GM18505 (cell line): ENCODE measurements around the gene FBXW11.

Experiments
- ATAC-seq: cut with Tn5 transposase; IDR thresholded peaks from one replicate; pipeline ENCODE4 v1.9.1; 2021; ENCODE audit not compliant: unreplicated experiment
- POLR2A ChIP-seq: IDR thresholded peaks from 4 replicates; pipeline ENCODE4 v1.6.1; 2011; ENCODE audit warnings: borderline replicate concordance; ENCODE audit not compliant: insufficient read depth, insufficient read length; ENCODE audit errors: extremely low read depth

The FBXW11 gene

DNA sequence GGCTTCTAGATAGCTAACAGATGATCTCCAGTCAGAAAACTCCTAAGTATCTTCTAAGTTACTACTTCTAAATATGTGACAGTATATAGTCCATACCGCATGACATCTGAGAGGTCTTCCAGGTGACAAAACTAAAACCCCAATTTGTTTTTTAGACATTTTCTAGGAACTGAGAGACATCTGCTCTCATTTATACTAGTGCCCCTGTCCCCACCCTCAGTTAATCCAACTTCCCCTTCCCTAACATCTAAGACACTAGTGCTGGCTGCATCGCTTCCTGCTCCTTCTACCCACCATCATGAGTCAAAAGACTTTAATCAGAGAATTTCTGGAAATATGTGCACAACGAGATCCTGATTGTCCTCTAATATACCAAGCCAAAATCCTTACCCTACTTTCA, 37.9 kb downstream of the FBXW11 start:
- ATAC-seq: no peak
- no peak for TF ChIP-seq POLR2A

DNA sequence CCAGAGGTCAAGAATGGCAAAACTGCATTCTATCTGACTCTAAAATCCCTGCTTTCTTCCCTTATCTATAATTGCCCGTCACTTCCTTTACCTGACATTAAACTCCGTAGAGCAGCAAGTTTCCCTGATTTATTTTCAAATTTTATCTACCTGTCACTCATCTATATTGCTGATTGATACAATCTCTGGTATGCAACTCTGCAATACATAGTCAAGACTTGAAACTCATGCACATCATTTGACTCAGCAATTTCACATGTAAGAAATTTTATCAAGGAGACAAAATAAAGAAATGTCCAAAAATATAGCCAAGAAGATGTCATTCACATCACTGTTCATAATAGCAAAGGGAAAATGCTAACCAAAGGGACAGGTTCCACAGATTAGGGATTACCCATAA, 39.5 kb downstream of the FBXW11 start:
- no peak for ATAC-seq
- no peak for TF ChIP-seq POLR2A

DNA sequence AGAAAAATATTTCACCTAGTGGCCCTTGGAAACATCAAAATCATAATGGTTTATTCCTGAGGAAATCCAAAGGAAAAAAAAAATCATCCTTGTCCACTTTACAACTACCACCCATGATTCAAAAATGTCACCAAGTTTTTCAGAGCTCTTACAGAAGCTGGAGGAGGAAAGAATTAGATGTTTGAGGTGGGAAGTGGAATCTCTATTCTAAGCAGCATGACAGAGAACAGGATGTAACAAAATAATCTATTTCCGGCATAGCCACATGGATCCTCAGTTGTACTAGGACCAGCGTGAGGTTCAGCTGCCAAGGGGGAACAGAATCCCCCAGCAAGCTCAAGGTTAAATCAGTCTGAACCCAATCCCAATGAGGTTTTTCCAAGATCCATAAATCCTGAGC, 40.2 kb downstream of the FBXW11 start:
- no peak for ATAC-seq
- no peak for TF ChIP-seq POLR2A

DNA sequence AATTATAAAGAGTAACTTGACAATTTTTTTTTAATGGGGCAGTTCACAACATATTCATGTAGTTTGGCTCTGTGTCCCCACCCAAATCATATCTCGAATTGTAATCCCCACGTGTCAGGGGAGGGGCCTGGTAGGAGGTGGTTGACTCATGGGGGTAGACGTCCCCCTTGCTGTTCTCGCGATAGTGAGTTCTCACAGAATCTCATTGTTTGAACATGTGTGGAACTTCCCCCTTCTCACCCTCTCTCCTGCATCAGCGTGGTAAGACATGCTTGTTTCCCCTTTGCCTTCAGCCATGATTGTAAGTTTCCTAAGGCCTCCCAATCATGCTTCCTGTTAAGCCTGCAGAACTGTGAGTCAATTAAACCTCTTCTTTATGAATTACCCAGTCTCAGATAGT, 40.7 kb downstream of the FBXW11 start:
- no peak for TF ChIP-seq POLR2A

DNA sequence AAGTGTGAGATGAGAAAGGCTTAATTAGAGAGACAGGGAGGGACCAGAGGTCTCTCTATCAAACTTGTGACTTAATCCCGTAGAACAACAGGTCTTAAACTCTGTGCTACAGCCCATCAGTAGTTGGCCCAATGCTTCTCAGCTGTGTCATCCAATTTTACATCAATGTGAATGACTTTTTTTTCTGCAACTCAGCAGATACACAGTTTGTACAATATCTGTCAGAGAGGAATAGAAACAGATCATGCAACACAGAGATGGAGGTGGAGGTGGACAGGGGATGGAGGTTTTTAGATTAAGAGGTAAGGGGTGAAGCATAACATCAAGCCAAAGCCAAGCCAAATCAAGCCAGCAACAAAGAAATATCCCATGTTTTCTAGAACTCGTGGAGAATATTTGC, 43.0 kb downstream of the FBXW11 start:
- TF ChIP-seq POLR2A: no peak
- ATAC-seq: no peak

More for the DNA sequence above, 40.7 kb downstream of the FBXW11 start:
- no peak for ATAC-seq

DNA sequence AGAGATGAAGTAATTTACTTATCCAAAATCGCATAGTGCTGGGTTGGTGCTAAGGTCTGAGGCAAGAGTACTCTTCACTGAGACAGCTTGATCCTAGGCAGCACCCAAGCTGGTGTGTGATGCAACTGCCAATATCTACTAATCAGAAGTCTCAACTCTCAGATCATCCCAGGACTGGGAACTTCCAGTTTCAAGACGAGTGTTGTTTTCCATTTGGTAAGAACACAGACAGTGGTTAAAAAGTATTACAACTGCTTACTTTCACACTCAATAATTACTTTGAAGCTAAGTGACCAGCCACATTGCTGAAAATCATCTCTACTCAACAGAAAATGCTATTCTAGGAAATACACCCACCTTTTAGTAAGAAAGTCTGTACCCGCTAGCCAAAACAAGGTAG, 45.3 kb downstream of the FBXW11 start:
- peak; percentile 69 for ATAC-seq
- no peak for TF ChIP-seq POLR2A

DNA sequence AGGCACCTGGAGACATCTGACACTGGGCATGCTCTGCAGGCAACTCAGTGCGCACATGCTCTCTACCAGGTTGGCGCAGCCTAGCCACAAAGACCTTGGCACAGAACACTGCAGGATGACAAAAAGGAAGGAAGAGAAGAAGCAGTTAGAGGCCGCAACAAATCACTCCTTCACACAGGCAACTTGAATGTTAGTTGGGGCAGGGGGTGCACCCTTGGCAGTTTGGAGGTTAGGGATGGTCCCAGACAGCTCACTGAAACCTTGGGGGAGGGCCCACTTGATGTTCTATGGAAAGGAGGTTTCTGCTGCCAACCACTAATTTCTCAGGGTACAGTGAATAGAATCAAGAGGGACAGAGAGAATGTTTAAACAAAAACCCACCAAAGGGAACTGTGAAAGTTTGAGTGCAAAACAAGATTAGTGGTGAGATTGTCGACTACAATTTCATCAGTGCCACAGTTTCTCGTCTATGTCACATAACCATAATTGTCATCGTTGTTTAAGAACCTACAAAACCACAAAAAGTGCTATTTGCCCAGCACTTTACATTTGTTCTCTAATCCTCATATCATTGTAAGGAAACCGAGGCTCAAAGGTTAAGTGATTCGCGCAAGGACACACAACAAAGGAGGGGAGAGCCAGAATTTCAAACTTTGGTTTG, 48.7 kb downstream of the FBXW11 start:
- TF ChIP-seq POLR2A: no peak
- ATAC-seq: no peak

DNA sequence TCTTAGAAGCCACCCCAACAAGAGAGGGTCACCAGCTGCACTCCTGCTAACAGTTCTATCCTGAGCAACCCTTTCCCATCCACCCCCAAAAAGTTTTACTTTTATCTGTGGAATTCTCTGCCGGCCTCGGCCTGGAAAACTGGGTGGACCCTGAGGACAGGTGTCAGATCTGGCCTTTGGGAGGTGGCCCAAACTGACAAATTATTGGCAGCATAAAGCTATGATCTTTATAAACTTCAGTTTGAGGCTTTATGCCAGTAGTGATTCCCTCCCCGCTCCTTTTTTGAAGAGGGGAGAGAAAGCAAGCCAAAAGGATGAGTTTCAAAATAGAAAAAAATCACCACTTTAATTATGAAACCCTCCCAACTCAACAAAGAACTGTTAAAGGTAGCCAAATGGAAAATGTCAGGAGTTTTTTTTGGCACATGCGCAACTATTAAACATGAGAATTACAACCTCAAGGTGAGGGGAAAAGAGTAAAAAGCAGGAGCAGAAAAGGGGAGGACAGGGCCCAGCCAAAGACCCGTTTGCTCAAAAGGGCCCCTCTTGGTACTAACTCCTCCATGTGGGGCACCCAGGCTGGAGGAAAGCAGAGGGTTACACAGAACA, 49.4 kb downstream of the FBXW11 start:
- no peak for TF ChIP-seq POLR2A
- ATAC-seq: no peak

DNA sequence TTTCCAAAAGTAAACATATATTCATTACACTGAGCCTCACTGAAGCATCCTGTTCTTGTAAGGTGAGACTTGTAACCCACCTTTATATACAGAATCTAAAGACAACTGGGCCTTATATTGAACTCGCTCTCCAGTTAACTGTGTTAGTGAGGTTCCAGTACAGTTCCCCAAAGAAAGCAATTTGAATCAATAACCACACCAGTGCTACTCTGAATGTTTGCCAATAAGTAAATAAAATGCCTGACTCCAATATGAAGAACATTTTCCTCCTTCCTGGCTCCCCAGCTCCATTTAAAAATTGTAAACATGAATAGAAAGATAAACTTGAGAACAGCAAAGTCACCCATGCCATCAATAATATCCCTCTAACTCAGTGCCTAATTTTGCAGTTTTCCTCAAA, 50.1 kb downstream of the FBXW11 start:
- TF ChIP-seq POLR2A: no peak

DNA sequence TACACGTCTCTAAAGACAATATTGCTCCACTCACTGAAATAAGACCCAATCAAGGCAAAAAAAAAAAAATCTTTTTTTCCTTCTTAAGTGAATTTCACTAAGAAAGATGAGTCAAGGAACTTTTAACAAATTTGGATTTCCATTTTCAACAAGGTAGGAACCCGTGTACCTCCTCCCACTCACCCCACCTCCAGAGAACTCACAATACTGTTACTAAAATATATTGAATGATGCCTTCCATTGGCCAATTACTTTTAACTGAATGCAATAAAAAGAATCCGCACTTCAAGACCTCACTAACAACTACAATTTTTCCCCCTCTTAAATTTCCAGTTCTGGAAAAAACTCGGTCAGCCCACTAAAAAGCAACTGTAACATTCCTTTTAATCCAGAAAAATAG, 50.7 kb downstream of the FBXW11 start:
- TF ChIP-seq POLR2A: no peak
- ATAC-seq: no peak

More for the DNA sequence above, 50.1 kb downstream of the FBXW11 start:
- no peak for ATAC-seq

DNA sequence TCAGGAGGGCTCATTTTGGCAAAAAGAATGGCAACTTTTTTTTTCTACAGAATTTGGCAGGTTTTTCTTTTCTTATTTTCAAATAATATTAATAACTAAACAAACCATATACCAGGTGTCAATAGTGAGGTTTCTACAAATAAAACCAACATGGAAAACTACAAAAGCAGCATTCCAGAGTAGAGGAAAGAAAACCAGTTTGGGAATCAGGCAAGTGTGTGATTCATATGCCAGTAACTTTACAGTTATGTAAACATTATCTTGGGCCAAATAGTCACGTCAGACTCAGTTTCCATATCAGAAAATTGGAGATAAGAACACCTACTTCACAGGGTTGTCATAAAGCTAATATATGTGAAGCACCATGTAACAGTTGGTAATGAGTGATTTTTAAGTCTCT, 51.7 kb downstream of the FBXW11 start:
- ATAC-seq: no peak

DNA sequence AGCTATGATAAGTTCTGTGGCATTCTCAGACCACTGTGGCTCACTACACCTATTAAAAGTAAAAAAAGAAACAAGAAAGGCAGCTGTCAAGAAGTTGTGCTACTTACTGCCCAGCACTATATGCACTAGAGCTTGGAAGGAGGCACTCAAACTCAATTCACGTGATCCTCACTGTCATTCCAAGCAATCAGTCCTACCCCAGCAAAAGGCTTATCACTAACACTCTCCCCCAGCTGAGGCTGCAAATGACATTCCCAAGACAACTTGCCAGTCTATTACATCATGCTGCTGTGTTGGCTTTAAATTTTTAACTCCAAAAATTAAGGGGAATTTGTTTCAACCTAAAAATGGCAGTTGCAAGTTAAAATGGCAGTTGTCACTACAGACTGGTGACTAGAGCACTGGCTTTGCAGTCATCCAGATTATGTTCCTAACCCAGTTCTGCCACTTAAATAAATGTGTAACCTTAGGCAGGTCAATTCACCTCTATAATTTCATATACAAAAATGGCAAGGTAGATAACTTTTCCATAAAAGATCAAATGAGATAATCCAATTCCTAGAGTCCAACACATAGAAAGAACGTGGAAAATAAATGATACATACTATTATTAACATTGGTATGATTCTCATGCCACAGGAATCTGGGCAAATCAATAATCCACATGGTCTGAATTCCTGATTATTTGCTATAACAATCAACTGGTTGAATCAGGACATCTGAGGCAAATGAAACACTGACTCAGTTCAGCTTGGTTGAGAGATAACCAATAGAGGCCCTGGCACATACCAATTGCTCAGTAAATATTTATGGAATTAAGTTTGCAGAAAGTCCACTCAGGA, 52.4 kb downstream of the FBXW11 start:
- no peak for ATAC-seq
- TF ChIP-seq POLR2A: no peak

More for the DNA sequence above, 51.7 kb downstream of the FBXW11 start:
- no peak for TF ChIP-seq POLR2A

DNA sequence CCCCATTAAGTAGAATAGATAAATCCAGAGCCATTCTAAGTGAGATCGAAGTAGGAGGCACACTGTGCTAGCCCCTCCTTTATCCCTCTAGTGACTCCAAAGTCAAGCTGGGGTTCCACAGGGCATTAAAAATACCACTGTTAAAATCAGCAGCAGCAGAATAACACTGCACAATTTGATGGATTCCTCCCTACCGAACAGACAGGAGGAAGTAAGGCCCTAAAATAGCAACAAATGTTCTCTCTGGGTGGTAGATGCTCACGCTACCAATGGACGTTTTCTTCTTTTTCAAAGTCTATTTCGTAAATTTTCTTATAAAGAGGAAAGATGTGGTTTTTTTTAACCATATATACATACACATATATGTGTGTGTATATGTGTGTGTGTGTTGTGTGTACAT, 54.4 kb downstream of the FBXW11 start:
- no peak for TF ChIP-seq POLR2A
- no peak for ATAC-seq

DNA sequence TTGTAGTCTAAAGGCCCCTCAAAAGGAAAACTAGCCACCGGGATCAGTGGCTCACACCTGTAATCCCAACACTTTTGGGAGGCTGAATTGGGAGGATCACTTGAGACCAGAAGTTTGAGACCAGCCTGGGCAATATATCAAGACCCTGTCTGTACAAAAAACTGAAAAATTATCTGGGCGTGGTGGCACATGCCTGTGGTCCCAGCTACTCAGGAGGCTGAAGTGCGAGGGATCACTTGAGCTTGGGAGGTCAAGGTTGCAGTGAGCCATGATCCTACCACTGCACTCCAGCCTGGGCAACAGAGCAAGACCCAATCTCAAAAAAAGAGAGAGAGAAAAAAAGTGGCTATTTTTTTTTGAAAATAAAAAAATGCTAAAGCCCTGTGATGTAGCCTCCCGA, 55.2 kb downstream of the FBXW11 start:
- no peak for ATAC-seq
- TF ChIP-seq POLR2A: no peak
